Subcutaneous adipose tissue (tissue), 4 donors: ENCODE results near the gene IL23R. TPM values are rescaled to one million over a fixed set of nuclear protein-coding genes. Genes with fewer than 3 reads are reported as not detected.

Source experiments
- CTCF ChIP-seq: fragments of 450-650 bp; IDR thresholded peaks from one replicate; pipeline ENCODE4 v1.5.1; 2016; ENCODE audit warnings: low read depth, mild to moderate bottlenecking, control low read depth, antibody characterized with exemption, moderate library complexity
- total RNA-seq, 4 donors: library from RNA; depleted of rRNA; stranded (reverse); fragments of >200 nt; gene quantifications; one replicate each; pipeline ENCODE4 v1.1.0, GENCODE V29; 2016

Gene IL23R
- total RNA-seq, 4 donors from 2014 or later: not detected

GRCh38 chr1:67184838-67185421 is 18.7 kb downstream of the IL23R start:
- TF ChIP-seq CTCF: no peak

- TF ChIP-seq CTCF: no peak
Observed at GRCh38 chr1:67188137-67188536, 21.9 kb downstream of the IL23R start.

- no peak for TF ChIP-seq CTCF
Observed at GRCh38 chr1:67189953-67190352, 23.7 kb downstream of the IL23R start.

- TF ChIP-seq CTCF: no peak
Observed at GRCh38 chr1:67190410-67190809, 24.2 kb downstream of the IL23R start.

GRCh38 chr1:67190942-67191341 is 24.7 kb downstream of the IL23R start:
- no peak for TF ChIP-seq CTCF

- TF ChIP-seq CTCF: no peak
Observed at GRCh38 chr1:67191668-67192520, 25.6 kb downstream of the IL23R start.

- TF ChIP-seq CTCF: no peak
Observed at GRCh38 chr1:67192902-67193301, 26.6 kb downstream of the IL23R start.
